NCI-H524 treated with DMSO at 0.1 percent for 48 hours (cell line): ENCODE results near the gene RPS6KA2.
"Not testable (repeated sequence)": the region's sequence is repeated elsewhere in the genome, so short reads cannot be mapped to it uniquely, and the experiment has no call there.

Experiments used
- DNase-seq: peaks from one replicate; lab custom pipeline; 2025; lab: John Stamatoyannopoulos, UW

The RPS6KA2 gene

GRCh38 chr6:166635013-166635970 is 8.2 kb upstream of the RPS6KA2 start:
- DNase-seq, result no peak

GRCh38 chr6:166634581-166634980 is 7.5 kb upstream of the RPS6KA2 start:
- DNase-seq, result not testable (repeated sequence)

DNA sequence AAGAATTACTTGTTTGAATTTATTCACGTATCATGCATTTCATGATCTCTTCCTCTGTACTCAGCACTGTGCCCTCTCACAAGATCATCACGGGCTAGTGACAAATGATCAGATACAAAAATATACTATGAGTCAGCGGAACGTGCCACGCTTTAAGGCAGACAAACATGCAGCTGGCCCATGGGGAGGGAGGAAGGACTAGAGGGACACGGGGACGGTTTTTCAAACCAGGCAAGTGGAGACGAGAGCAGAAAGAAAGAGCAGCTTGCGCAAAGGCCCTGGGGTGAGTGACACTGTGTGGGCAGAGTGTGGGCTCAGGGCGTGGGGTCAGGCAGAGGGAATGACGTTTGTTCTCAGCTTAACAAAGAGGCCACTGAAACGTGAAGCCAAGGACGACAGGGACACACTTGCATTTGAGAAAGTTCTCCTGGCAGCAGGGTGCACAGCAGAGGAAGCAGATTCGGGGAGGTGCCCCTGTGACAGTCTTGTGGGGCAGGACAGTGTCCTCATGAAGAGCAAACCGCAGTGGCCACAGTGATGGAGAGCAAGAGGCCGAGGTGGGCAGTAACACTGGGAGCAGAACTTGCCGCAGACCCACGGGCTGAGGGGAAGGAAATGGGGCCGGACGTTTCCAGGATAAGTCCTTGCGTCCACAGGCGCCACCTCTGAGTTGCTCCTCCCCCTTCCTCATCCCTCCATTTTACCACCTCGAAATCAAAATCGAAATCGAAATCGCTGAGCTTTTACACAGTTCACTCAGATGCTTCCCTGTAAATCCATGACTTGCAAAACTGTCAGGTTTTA is 6.9 kb upstream of the RPS6KA2 start:
- no peak for DNase-seq

DNA sequence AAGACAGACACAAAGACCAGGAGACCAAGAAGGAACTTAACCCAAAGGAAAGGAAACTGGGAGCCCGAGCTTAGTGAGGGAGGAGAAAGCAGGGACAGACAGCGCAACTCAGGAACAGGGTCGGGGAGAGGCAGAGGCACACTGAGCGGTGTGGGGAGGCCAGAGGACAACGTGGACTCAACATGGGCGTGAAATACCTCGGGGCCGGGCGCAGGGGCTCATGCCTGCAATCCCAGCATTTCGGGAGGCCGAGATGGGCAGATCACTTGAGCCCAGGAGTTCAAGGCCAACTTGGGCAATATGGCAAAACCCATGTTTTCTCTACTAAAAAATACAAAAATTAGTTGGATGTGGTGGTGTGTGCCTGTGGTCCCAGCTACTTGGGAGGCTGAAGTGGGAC is 5.7 kb upstream of the RPS6KA2 start:
- no peak for DNase-seq

DNA sequence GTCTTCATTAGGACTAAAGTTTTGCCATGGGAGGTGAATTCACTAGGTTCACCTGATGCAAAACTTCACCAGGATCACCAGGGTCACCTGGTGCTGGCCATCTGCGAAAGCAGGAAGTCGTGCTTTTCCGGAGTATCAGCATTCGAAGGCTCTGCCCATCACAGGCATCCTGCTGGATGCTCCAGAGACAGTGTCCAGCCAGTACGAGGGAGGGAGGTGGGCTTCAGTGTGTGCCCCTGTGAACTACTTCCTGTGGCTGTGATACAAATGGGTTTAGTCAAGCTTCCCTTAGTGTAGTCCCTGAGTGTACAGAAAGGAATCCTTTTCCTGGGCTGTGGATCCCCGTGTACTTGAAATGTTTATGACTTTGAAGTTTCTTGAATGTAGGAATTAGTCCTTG is 3.4 kb upstream of the RPS6KA2 start:
- no peak for DNase-seq

DNA sequence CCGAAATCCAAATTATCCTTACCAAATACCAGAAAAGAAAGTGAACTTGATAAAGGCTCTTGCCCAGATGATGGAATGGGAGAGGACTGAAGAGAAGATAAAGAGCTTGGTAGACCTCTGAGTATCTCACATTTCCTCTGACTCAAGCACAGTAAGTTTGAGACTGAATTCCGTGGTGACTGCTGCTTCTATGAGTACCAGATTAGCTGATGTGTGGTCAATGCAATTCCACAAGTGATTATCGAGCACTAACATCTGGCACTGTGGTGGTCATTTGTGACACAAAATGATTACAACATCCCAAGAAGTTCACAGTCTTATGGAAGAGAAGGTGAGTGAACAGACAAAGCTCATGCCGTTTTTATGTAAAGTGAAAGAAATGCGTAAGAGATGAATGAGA is 2.6 kb upstream of the RPS6KA2 start:
- DNase-seq, result no peak

DNA sequence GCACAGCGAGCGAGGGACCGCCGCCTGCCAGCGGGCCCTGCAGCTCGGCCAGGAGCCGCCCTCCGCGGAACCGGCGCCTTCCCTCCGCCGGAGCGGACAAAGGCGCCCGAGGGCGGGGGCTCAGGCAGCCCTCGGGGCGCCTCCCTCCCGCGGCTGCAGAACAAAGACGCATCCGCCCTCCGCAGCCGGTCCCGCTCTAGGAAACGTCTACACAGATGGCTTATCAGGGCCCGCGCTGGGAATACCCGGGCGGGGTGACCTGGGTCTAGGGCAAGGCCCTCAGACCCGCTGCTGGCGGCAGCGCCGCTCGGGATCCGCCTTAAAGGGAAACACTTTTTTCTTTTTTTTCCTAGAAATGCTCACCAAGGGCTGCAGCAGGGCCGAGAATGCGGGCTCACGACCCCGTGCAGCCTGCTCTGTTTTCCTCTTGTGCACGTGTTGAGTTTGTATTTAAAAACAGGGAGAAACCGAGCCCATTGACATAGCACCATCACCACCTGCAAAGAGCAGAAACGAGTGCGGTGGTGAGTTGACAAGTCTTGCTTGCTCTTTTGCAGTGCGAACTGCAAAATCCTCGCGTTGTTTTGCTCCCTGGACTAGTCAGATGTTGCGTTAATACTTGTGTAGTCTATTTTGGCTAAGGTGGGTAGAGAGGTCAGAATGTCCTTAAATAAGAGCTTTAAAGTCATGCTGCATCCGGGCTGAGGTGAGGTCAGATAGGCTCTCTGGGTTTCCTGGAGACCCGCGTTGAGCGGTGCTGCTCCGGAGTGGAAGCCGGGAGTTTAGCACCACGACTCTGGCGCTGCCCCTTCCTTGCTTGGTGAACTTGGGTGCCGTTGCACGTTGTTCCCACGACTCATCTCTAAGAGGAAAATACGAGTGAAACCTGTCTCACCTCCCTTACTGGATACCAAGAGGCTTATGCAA is 1.1 kb upstream of the RPS6KA2 start:
- DNase-seq, result no peak

- peak; percentile 8 for DNase-seq
These were observed 646 bp downstream of the RPS6KA2 start for GRCh38 chr6:166626177-166627032.

- DNase-seq, result no peak
These were observed 1.7 kb downstream of the RPS6KA2 start for GRCh38 chr6:166625356-166625755.

DNA sequence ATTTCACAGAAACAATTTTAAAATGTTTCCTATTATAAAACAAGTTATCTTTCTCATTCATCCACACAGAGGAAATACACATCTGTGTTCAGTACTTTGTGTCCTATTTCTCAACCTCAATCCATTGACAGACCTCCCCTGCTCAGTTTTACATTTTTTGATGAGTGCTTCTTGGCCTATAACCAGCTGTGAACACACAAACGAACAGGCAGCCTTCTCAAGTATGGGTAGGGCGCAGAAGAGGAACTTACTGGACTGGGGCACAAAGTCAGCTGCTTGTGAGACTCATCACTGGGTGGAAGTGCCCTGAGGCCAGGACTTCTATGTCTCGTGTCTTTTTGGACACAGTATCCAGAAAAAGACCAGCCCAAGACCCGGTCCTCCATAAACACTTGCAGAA is 2.8 kb downstream of the RPS6KA2 start:
- DNase-seq, result no peak

GRCh38 chr6:166623318-166623717 is 3.7 kb downstream of the RPS6KA2 start:
- DNase-seq, result no peak

GRCh38 chr6:166621114-166621540 is 5.9 kb downstream of the RPS6KA2 start:
- no peak for DNase-seq

GRCh38 chr6:166620478-166621113 is 6.5 kb downstream of the RPS6KA2 start:
- DNase-seq, result no peak

DNA sequence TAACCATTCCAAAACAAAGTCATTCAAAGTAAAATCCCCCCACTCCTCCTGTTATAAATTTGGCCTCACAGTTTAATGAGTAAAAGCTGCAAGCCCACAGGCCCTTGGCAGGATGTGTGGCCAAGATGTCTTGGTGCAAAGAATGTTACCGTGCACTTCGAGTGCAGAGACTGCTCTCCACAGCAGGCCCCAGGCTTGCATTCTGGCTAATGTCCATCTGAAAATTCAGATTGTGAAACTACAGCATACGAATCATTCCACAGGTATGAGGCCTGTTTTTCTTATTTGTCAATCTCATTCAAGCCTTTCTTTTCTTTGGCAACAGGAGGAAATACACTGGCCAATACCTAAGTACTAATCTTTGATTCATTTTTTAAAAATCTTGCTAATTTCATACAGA is 7.1 kb downstream of the RPS6KA2 start:
- DNase-seq, result no peak

DNA sequence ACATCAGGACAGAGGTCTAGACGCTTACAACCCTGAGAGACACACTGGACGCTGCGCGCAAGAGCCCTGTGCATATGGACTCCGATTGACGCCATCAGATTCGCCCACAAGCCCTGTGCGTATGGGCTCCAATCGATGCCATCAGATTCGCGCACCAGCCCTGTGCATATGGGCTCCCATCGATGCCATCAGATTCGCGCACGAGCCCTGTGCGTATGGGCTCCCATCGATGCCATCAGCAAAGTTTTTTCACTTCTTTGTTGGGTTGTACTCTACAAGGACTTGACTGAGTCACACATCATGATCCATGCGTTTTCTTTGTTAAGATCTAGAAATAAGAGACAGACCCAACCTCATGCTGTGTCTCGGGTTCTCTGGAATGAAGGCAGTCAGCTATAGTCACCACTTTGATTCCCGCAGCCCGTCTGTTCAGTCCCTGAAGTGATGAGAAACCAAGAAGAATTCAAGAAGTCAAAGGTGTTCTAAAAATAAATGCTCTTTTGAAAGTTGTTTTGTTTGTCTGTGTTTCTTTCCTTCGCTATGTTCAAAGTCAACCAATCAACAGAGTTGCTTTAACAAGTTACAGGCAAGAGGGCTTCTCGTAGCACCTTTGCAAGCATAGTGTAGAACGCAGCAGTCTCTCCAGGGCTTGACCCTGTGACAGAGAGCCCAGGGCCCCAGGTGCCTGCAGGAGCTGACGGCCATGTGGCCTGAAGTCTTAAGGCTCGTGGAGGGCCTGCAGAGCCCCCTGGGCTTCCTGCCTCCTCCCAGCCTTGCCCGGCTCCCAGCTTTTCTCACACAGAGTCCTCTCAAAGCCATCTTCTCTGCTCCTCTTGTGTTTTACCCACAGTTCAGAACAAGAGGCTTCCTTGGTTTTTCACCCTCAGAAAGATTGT is 7.9 kb downstream of the RPS6KA2 start:
- DNase-seq, result no peak

DNA sequence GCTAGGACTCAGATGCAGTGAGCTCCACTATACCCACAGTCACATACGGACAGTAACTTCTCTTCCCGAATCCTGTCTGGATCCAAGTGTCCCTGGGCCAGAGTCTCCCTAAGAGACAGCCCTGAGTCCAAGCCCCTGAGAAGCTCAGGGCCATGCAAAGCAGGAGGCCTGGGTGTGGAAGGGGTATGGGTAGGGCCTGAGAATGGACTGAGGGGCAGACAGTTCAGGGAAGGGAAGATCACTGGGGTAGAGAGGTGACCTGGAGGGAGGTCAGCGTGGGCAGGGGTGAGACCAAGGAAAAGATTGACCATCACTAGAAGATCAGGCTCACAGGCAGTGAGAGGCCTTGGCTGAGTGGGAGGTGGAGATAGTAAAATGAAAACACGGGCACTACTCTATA is 8.8 kb downstream of the RPS6KA2 start:
- DNase-seq, result no peak

GRCh38 chr6:166617359-166617758 is 9.7 kb downstream of the RPS6KA2 start:
- DNase-seq, result no peak

- DNase-seq, result no peak
These were observed 10.5 kb downstream of the RPS6KA2 start for GRCh38 chr6:166616261-166617238.
